Activated CD8-positive, alpha-beta memory T cell treated with anti-CD3 and anti-CD28 coated beads for 1 hour (primary cell): ENCODE results near the gene NPHP4.

Experiments
- DNase-seq, 2 donors: peaks; one replicate each; pipeline ENCODE4 v3.0.0-alpha.2; 2020; ENCODE audit warnings: low read depth in 1 of 2; ENCODE audit errors: extremely low read depth in 1 of 2

The NPHP4 gene

GRCh38 chr1:5954964-5955363, 37.3 kb downstream of the NPHP4 start:
- DNase-seq = no peak

GRCh38 chr1:5953386-5953785, 38.8 kb downstream of the NPHP4 start:
- no peak for DNase-seq

GRCh38 chr1:5951846-5952410, 40.3 kb downstream of the NPHP4 start:
- no peak for DNase-seq

GRCh38 chr1:5950994-5951785, 41.0 kb downstream of the NPHP4 start:
- DNase-seq = no peak

GRCh38 chr1:5950201-5950895, 41.9 kb downstream of the NPHP4 start:
- no peak for DNase-seq

- DNase-seq = no peak
Measured at GRCh38 chr1:5949761-5950100, 42.5 kb downstream of the NPHP4 start.

GRCh38 chr1:5949085-5949760, 43.0 kb downstream of the NPHP4 start:
- DNase-seq = no peak

- no peak for DNase-seq
Measured at GRCh38 chr1:5948681-5949005, 43.6 kb downstream of the NPHP4 start.

- DNase-seq = no peak
Measured at GRCh38 chr1:5947978-5948680, 44.1 kb downstream of the NPHP4 start.

GRCh38 chr1:5947071-5947821, 45.0 kb downstream of the NPHP4 start:
- no peak for DNase-seq

- no peak for DNase-seq
Measured at GRCh38 chr1:5945445-5945844, 46.8 kb downstream of the NPHP4 start.

- DNase-seq = no peak
Measured at GRCh38 chr1:5944843-5945167, 47.4 kb downstream of the NPHP4 start.

- no peak for DNase-seq
Measured at GRCh38 chr1:5944154-5944842, 47.9 kb downstream of the NPHP4 start.

- no peak for DNase-seq
Measured at GRCh38 chr1:5943343-5944124, 48.7 kb downstream of the NPHP4 start.

- no peak for DNase-seq
Measured at GRCh38 chr1:5941671-5942070, 50.6 kb downstream of the NPHP4 start.

GRCh38 chr1:5940723-5941407, 51.4 kb downstream of the NPHP4 start:
- no peak for DNase-seq

GRCh38 chr1:5939271-5940170, 52.7 kb downstream of the NPHP4 start:
- no peak for DNase-seq
